Non-pigmented ciliary epithelial cell (primary cell): ENCODE measurements around the gene ANO2.
"Not testable (repeated sequence)": the region's sequence is repeated elsewhere in the genome, so short reads cannot be mapped to it uniquely, and the experiment has no call there.

Experiments used
- DNase-seq: peaks from one replicate; pipeline ENCODE4 v3.0.0-alpha.2; 2010; ENCODE audit warnings: low read depth

Gene ANO2

GRCh38 chr12:5537026-5537615 is 407.9 kb downstream of the ANO2 start:
- DNase-seq: not testable (repeated sequence)

GRCh38 chr12:5535541-5535940 is 409.5 kb downstream of the ANO2 start:
- no peak for DNase-seq

GRCh38 chr12:5534426-5535199 is 410.4 kb downstream of the ANO2 start:
- DNase-seq: no peak

- DNase-seq: no peak
These were observed 411.7 kb downstream of the ANO2 start for GRCh38 chr12:5533368-5533767.

- DNase-seq: no peak
These were observed 419.2 kb downstream of the ANO2 start for GRCh38 chr12:5525783-5526367.

- no peak for DNase-seq
These were observed 420.2 kb downstream of the ANO2 start for GRCh38 chr12:5524769-5525436.

- DNase-seq: no peak
These were observed 420.8 kb downstream of the ANO2 start for GRCh38 chr12:5524116-5524768.

- no peak for DNase-seq
These were observed 421.5 kb downstream of the ANO2 start for GRCh38 chr12:5523396-5524115.

- DNase-seq: no peak
These were observed 422.4 kb downstream of the ANO2 start for GRCh38 chr12:5522432-5523335.

- DNase-seq: no peak
These were observed 423.4 kb downstream of the ANO2 start for GRCh38 chr12:5521456-5522325.

GRCh38 chr12:5520831-5521230 is 424.2 kb downstream of the ANO2 start:
- DNase-seq: no peak

GRCh38 chr12:5520037-5520436 is 425.0 kb downstream of the ANO2 start:
- no peak for DNase-seq

GRCh38 chr12:5518584-5519365 is 426.3 kb downstream of the ANO2 start:
- no peak for DNase-seq

- DNase-seq: no peak
These were observed 428.5 kb downstream of the ANO2 start for GRCh38 chr12:5516371-5517241.

GRCh38 chr12:5515458-5515857 is 429.6 kb downstream of the ANO2 start:
- no peak for DNase-seq

GRCh38 chr12:5514545-5514944 is 430.5 kb downstream of the ANO2 start:
- DNase-seq: no peak

- DNase-seq: no peak
These were observed 431.0 kb downstream of the ANO2 start for GRCh38 chr12:5514016-5514415.

- no peak for DNase-seq
These were observed 431.7 kb downstream of the ANO2 start for GRCh38 chr12:5513406-5513805.
